Parathyroid adenoma (tissue), 2 donors: Measurements from ENCODE around the gene TRAPPC1.
"Not testable (repeated sequence)": the region's sequence is repeated elsewhere in the genome, so short reads cannot be mapped to it uniquely, and the experiment has no call there.

ENCODE experiments used
- H2AFZ ChIP-seq: fragments of 300-600 bp; sonication (generic); one replicate; pipeline ENCODE4 v1.7.0; 2017; ENCODE audit warnings: antibody characterized with exemption, mild to moderate bottlenecking
- H3K27ac ChIP-seq: fragments of 300-600 bp; sonication (generic); one replicate; pipeline ENCODE4 v1.7.0; 2017
- H3K27me3 ChIP-seq: fragments of 300-600 bp; sonication (generic); one replicate; pipeline ENCODE4 v1.7.0; 2017; ENCODE audit warnings: low read length; ENCODE audit not compliant: control insufficient read depth, insufficient read depth
- H3K36me3 ChIP-seq: fragments of 300-600 bp; sonication (generic); one replicate; pipeline ENCODE4 v1.7.0; 2017; ENCODE audit warnings: low read length; ENCODE audit not compliant: control insufficient read depth, insufficient read depth
- H3K4me1 ChIP-seq: fragments of 300-600 bp; sonication (generic); one replicate; pipeline ENCODE4 v1.7.0; 2017; ENCODE audit warnings: control low read depth
- H3K4me2 ChIP-seq: fragments of 300-600 bp; sonication (generic); one replicate; pipeline ENCODE4 v1.7.0; 2017; ENCODE audit warnings: low read length
- H3K4me3 ChIP-seq: fragments of 300-600 bp; sonication (generic); one replicate; pipeline ENCODE4 v1.7.0; 2017; ENCODE audit warnings: low read depth, low read length
- H3K79me2 ChIP-seq: fragments of 300-600 bp; sonication (generic); one replicate; pipeline ENCODE4 v1.7.0; 2017; ENCODE audit warnings: control low read depth
- H3K9ac ChIP-seq: fragments of 300-600 bp; sonication (generic); one replicate; pipeline ENCODE4 v1.7.0; 2017; ENCODE audit warnings: mild to moderate bottlenecking
- H3K9me3 ChIP-seq: fragments of 300-600 bp; sonication (generic); one replicate; pipeline ENCODE4 v1.7.0; 2017; ENCODE audit warnings: low read length; ENCODE audit not compliant: control insufficient read depth
- CTCF ChIP-seq: fragments of 300-600 bp; sonication (generic); IDR thresholded peaks from one replicate; pipeline ENCODE4 v1.7.0; 2017; ENCODE audit warnings: antibody characterized with exemption, mild to moderate bottlenecking
- donor health status: primary hyperparathyroidism.

TRAPPC1 gene

GRCh38 chr17:7959503-7960253, 27.9 kb upstream of the TRAPPC1 start:
- H3K9me3 ChIP-seq, result no peaks in the 10 kb centered on the region
- H3K4me1 ChIP-seq, result no peaks in the 10 kb centered on the region
- H3K27me3 ChIP-seq, result no peaks in the 10 kb centered on the region
- no peaks in the 10 kb centered on the region for H3K79me2 ChIP-seq
- H3K36me3 ChIP-seq, result no peaks in the 10 kb centered on the region
- H3K4me3 ChIP-seq, result no peak overlapping the region
- no peak overlapping the region for H2AFZ ChIP-seq
- no peak for TF ChIP-seq CTCF
- no peak overlapping the region for H3K27ac ChIP-seq
- no peak overlapping the region for H3K9ac ChIP-seq
- no peak overlapping the region for H3K4me2 ChIP-seq

- Histone ChIP-seq H3K27ac (no peak overlapping the region), H3K9ac (no peak overlapping the region), H3K4me3 (no peak overlapping the region)
Measured at GRCh38 chr17:7956228-7956965, 24.7 kb upstream of the TRAPPC1 start.

GRCh38 chr17:7955414-7956227, 23.9 kb upstream of the TRAPPC1 start:
- no peak for TF ChIP-seq CTCF
- no peaks in the 10 kb centered on the region for H3K27me3 ChIP-seq
- H2AFZ ChIP-seq, result no peak overlapping the region
- no peak overlapping the region for H3K27ac ChIP-seq
- H3K4me2 ChIP-seq, result no peak overlapping the region
- no peaks in the 10 kb centered on the region for H3K36me3 ChIP-seq
- H3K9me3 ChIP-seq, result no peaks in the 10 kb centered on the region
- no peak overlapping the region for H3K4me3 ChIP-seq
- no peaks in the 10 kb centered on the region for H3K4me1 ChIP-seq
- no peak overlapping the region for H3K9ac ChIP-seq
- no peaks in the 10 kb centered on the region for H3K79me2 ChIP-seq

More at GRCh38 chr17:7956228-7956965, 24.7 kb upstream of the TRAPPC1 start:
- Histone ChIP-seq H2AFZ (no peak overlapping the region), H3K36me3 (no peaks in the 10 kb centered on the region), H3K79me2 (no peaks in the 10 kb centered on the region), H3K4me1 (no peaks in the 10 kb centered on the region), H3K27me3 (no peaks in the 10 kb centered on the region), H3K4me2 (no peak overlapping the region), H3K9me3 (no peaks in the 10 kb centered on the region)
- TF ChIP-seq CTCF, result no peak

- H3K4me3 ChIP-seq, H3K9ac ChIP-seq, H2AFZ ChIP-seq, H3K4me1 ChIP-seq, H3K36me3 ChIP-seq, H3K27ac ChIP-seq, H3K4me2 ChIP-seq, H3K27me3 ChIP-seq, H3K9me3 ChIP-seq, H3K79me2 ChIP-seq: not testable (repeated sequence)
Measured at GRCh38 chr17:7953266-7953665, 21.5 kb upstream of the TRAPPC1 start.

- Histone ChIP-seq H3K4me3 (no peak overlapping the region), H3K79me2 (no peaks in the 10 kb centered on the region), H3K27ac (no peak overlapping the region)
Measured at GRCh38 chr17:7951143-7951792, 19.5 kb upstream of the TRAPPC1 start.

More at GRCh38 chr17:7951143-7951792, 19.5 kb upstream of the TRAPPC1 start:
- H2AFZ ChIP-seq, result no peak overlapping the region
- no peaks in the 10 kb centered on the region for H3K27me3 ChIP-seq
- H3K9me3 ChIP-seq, result no peaks in the 10 kb centered on the region
- no peak overlapping the region for H3K9ac ChIP-seq
- no peak for TF ChIP-seq CTCF
- no peak overlapping the region for H3K4me2 ChIP-seq
- H3K4me1 ChIP-seq, result no peaks in the 10 kb centered on the region
- no peaks in the 10 kb centered on the region for H3K36me3 ChIP-seq
